GM18909 (cell line): ENCODE data around the gene UBR4.

Source experiments
- ATAC-seq: cut with Tn5 transposase; IDR thresholded peaks from one replicate; pipeline ENCODE4 v1.9.1; 2021; ENCODE audit warnings: mild to moderate bottlenecking; ENCODE audit not compliant: unreplicated experiment, poor library complexity

Gene UBR4

DNA sequence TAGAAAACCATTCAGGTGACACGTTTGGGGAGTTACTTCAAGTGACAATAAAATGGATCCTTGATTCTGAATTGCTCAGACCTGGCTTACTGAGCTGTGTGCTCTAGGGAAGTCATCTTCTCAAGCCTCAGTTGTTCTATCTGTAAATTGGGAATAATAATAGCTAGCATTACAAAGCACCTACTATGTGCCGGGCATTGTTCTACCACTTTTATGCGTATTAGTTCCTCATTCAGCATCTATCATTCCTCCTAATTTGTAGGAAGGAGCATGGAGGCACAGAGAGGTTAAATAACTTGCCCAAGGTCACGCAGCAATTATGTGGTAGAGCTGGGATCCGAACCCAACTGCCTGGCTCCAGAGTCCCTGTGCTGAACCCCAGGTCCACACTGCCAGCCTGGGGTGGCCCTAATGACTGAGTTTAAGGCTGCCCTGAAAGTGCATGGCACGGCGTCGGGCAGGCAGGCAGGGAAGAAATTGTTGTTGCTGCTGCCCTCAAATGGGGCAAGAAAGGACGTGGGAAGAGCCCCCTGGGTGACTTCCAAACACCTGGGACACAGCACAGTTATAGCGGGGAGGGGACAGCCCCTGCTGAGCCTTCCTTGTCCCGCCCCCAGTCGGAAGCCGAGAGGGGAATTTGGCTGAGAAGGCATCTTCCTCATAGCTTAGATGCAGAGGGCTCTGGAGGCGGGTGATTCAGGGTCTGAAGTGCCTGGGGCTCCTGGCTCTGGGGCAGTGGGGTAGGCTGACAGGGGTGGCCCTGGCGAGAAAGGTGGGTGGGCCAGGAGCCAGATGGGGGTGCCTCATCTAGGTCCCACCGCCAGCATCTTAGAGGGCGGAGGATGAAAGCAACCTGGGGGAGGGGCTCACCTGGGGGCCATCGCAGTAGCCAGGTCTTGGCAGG is 167.1 kb downstream of the UBR4 start:
- no peak for ATAC-seq

DNA sequence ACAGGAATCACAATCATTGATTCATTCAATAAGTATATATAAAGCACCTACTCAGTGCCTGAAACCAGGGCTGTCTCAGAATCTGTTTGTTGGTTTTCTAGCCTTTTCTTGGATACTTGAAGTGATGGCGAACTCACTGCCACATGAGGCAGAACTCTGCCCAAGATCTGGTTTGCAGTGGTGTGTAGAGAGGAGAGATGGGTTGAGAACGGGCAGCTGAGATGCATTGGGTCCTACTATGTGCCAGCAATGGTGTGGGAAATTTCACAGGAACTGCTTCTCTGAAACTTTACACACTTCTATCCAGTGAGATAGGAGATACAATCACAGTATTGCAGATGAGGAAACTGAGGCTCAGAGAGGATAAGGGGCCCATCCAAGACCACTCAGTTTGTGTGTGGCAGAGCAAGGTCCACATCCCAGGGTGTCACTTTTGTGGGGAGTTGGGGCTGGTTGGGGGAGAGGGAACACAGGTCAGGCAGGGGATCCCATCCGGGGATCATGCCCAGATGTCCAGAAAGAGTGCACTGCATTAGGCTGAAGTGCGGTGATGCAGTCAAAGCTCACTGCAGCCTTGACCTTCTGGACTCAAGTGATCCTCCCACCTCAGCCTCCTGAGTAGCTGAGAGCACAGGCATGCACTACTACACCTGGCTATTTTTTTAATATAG is 169.9 kb downstream of the UBR4 start:
- ATAC-seq, result no peak

GRCh38 chr1:19038732-19039131 is 171.3 kb downstream of the UBR4 start:
- ATAC-seq, result no peak

GRCh38 chr1:19038096-19038495 is 172.0 kb downstream of the UBR4 start:
- ATAC-seq, result no peak

GRCh38 chr1:19037659-19038058 is 172.4 kb downstream of the UBR4 start:
- no peak for ATAC-seq

DNA sequence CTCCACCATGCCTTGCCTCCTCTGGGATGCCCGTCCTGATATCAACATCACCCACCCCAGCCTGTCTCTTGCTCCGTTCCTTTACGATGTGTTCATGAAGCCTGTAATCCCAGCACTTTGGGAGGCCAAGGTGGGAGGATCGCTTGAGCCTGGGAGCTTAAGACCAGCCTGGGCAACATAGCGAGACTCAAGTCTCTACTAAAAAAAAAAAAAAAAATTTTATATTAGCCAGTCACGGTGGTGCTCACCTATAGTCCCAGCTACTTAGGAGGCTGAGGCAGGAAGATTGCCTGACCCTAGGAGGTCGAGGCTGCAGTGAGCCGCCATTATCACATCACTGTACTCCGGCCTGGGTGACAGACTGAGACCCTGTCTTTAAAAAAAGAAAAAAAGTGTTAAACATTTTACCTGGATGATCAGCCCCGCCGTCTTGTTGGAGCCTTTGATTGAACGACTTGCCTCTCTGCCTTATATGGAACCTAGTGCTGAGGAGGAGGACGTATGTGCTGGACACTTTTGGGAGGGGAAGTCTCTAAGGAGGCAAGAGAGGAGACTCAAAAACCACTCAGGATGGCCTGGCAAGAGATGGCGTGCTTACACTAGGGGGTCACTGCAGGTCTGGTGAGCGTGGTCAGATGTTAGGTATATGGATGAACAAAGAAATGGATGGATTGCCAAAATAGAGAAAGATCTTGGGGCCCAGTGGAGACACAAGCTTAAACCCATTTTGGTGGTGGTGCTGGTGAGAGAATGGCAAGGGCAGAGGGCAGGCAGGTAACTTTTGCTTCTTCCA is 173.1 kb downstream of the UBR4 start:
- ATAC-seq, result no peak

- ATAC-seq, result no peak
These were observed 173.8 kb downstream of the UBR4 start for GRCh38 chr1:19036041-19036812.

GRCh38 chr1:19035377-19036040 is 174.6 kb downstream of the UBR4 start:
- no peak for ATAC-seq

- ATAC-seq, result no peak
These were observed 175.3 kb downstream of the UBR4 start for GRCh38 chr1:19034721-19035120.

DNA sequence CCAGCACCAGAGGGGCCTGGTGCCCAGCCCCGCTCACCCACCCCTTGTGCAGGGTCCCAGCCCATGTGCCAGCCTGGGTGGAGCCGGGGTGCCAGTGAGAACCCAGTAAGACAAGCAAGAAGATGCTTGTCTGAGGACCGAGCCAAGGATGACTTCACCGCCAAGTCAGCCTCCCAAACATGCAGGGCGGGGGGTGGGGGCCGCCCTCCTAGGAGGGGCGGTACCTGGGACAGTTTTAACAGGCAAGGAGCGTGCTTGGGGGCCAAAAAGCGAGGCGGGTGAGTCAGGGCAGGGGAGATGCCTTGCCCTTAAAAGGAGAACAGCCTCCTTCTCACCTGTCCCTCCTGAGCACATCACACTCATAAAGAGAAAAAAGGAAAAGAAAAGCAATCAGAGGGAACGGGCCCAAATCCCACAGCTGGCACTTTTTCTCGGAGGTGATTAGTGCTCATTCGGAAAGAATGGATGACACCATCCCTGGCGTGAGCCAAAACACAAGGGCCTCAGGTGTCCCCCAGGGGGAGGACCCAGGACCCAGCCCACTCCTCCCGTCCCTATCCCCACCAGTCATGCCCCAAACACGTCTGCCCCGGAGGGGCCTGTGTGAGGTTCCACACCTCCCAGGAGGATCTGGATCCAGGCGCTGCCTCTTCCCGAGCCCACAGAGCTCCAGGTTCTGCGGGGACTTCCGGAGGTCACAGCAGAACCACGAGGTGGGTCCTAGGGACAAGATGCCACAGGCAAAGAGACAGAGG is 176.0 kb downstream of the UBR4 start:
- ATAC-seq, result no peak

DNA sequence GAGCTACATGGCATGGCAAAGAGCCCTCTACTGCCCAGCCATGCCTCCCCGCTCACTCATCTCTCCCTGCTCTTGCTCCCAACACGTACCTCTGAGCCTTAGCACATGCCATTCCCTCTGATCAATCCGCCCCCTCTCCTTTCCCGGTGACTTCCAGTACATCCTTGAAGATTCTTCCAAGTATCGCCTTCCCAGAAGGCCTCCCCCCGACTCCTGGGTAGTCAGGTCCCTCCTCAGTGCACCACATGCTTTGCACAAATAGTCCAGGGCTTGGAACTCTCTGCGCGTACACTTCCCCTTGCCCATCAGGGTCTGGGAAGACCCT is 176.6 kb downstream of the UBR4 start:
- no peak for ATAC-seq

DNA sequence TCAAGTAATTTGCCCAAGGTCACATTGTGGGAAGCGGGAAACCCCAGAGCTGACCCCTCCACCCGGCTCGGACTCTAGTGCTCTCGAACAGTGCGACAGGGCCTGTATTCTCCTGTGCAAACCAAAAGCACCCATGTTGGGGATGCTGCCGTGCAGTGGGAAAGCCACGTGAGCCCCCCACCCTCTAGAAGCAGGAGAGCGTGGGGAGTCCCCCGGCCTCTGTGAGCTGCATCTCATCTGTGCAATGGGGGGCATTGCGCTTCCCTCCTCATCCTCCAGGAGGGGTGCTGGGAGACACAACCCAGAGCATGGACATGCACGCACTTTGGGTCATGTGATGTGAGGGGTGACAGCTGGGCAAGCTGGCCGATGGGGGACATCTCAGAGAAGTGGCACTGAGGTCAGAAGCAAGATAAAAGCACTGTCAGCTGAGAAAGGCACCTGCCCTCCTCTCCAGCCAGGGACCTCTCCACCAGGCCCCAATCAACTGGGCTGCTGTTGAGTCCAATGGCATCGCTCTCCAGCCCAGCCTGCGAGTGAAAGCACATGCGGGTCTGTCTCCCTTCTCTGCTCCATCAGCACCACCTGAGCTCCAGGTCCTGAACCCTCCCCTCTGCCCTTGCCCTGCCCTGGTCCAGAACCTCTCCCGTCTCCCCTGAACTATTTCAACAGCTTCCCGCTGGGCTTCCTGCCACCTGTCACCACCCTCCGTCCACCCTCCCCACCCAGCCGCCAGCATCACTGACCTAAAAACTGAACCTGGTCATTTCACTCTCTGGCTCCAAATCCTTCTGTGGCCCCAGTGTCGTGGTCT is 177.2 kb downstream of the UBR4 start:
- no peak for ATAC-seq

- no peak for ATAC-seq
These were observed 177.7 kb downstream of the UBR4 start for GRCh38 chr1:19032413-19032695.

GRCh38 chr1:19029191-19030085 is 180.6 kb downstream of the UBR4 start:
- ATAC-seq, result no peak

DNA sequence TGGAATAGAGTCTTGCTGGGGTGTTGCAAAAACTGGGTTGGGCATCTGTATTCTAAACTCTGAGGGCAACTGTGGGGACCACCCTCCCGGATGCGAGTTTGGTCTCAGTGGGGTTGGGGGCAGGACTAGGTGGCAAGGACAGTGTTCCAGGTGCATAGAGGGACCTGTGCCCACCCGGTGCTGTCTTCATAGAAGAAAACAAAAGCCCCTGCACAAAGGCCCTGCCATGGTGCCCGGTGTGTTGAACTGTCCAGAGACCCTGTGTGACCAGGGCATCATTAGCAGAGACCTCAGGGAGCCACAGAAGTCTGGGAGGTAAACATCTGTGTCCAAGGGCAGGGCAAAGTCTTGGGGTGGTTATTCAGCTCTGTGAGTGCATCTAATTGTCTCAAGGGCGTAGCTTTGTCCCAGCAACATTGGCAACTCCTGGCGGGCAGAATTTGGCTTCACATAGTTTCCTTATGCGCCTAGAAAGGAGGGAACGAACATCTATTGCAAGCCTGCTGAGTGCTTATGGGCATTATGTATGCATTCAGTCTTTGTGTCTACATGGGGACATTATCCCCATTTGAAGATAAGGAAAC is 181.4 kb downstream of the UBR4 start:
- no peak for ATAC-seq

GRCh38 chr1:19028110-19028509 is 182.0 kb downstream of the UBR4 start:
- no peak for ATAC-seq
